Jurkat, Clone E6-1 (cell line): Measurements from ENCODE around the gene COMT.

Source experiments
- DNase-seq: peaks from one replicate; pipeline ENCODE4 v3.0.0-alpha.2; 2011; ENCODE audit warnings: low read depth, low spot score
- H3K4me3 ChIP-seq: 2 replicates; pipeline ENCODE4 v1.5.1; 2011; ENCODE audit warnings: mild to moderate bottlenecking, low read length, control low read depth, moderate library complexity

The COMT gene

GRCh38 chr22:19974935-19975706 lies 33.5 kb downstream of the COMT start:
- DNase-seq = peak; percentile 36

GRCh38 chr22:19975707-19976035 lies 34.1 kb downstream of the COMT start:
- no peak for DNase-seq
- no peak overlapping the region for H3K4me3 ChIP-seq

More at GRCh38 chr22:19974935-19975706, 33.5 kb downstream of the COMT start:
- H3K4me3 ChIP-seq = no peak overlapping the region

DNA sequence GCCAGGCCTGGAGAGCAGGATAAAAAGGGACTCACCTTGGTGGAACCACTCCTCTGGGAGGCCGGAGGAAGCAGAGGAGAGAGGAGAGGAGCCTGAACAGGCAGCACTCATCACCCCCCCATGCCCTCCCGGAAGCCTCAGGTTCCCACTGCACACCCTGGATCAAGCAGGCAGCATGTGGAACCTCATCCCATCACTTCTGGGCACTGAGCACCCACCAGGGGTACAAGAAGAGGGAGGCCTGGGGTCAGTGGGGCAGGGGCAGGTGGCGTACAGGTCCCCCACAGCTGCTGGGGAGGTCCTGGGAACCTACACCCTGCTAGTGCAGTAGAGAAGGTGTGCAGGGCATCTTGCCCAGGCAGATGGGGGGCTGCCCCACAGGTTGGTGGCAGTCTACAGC lies 35.1 kb downstream of the COMT start:
- H3K4me3 ChIP-seq = no peak overlapping the region
- DNase-seq = no peak

DNA sequence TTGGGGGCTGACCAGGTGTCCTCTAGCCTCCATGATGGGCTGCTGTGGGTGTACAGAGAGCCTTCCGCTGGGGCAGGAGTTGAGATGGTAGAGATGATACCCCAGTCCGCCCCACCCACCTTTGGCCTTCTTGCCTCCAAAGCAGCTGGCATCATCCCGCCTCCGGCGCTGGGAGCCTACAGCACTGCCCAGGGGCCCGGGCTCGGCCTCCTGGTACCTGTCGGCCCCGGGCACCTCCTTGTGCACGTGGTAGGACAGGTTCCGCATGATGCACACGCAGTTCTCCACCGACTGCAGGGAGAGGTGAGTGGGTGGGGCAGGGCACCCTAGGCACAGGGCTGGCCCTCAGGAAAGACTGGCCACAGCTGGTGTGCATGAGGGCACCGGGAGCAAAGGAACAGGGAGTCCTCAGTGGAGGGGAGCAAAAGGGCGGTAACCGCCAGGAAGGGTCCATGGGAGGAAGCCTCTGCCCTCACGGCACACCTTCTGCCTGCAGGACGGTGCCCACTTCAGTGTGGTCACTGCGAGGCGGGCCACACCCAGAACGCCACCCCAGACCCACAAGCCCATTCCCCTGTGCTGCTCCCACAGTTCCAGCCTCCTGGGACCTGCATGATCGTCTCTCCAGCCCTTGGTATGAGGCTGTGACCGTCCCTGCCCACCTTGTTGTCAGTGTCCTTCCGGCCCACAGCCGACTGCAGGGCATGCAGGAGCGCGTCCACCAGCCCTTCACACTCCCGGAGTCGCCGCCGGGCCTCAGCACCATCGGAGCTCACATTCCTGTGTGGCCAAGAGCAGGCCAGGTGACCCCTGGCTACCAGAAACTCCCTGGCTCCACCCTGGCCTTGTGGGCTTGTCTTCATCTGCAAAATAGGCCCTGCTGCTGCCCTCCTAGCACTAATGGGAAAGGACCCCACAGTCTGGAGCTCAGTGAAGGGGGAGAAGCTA lies 36.0 kb downstream of the COMT start:
- no peak overlapping the region for H3K4me3 ChIP-seq
- no peak for DNase-seq

- no peak for DNase-seq
- H3K4me3 ChIP-seq = no peak overlapping the region
These were observed 37.2 kb downstream of the COMT start for GRCh38 chr22:19978748-19979147.

DNA sequence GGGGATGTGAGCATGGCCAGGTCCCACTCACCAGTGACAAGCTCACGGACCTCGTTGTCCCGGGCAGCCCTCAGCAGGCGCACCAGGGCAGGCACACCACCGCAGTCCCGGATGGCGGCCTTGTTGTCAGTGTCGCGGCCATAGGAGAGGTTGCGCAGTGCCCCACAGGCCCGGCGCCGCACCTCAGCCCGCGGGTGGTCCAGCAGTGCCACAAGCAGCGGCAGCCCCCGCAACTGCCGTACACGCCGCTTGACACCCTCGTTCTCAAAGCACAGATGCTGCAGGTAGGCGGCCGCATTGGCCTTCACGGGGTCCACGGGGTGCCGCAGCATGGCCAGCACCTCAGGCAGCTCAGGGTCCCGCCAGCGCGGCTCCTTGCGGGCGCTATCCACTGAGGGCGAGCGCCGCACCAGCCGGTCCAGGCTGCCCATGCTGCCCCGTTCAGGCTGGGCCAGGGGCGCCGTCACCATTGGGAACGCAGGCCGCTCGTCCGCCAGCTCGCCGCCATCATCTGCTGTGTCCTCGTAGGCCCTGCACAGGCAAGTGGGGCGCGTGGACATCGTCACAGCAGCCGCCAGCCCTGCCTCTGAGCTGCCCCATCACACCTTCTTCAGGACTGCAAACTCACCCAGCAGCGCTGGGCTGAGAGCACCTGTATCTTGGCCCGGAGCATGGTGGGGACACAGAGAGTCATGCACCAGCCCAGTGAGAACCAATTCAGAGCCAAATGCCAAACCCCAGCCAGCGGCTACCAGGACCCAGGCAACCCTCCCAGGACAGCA lies 38.3 kb downstream of the COMT start:
- no peak for DNase-seq

DNA sequence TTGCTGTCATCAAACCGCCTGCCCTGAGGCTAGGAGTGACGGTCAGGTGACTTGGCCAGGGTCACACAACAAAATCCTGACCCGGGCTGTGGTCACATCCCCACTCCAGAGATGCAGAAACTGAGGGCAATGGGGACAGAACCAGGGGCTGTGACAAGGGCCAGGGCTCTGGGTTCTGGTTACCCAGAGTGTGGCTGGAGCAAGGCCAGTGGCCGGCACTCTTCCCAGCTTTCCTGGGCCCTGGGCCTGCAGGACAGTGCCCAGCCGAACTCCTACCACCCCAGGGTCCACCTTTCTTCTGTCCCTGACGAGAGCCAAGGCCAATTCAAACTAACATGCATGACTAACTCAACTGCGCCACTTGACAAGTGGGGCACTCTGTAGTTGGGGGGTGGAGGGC lies 39.2 kb downstream of the COMT start:
- no peak for DNase-seq
- no peak overlapping the region for H3K4me3 ChIP-seq

More for the DNA sequence above, 38.3 kb downstream of the COMT start:
- H3K4me3 ChIP-seq = no peak overlapping the region

DNA sequence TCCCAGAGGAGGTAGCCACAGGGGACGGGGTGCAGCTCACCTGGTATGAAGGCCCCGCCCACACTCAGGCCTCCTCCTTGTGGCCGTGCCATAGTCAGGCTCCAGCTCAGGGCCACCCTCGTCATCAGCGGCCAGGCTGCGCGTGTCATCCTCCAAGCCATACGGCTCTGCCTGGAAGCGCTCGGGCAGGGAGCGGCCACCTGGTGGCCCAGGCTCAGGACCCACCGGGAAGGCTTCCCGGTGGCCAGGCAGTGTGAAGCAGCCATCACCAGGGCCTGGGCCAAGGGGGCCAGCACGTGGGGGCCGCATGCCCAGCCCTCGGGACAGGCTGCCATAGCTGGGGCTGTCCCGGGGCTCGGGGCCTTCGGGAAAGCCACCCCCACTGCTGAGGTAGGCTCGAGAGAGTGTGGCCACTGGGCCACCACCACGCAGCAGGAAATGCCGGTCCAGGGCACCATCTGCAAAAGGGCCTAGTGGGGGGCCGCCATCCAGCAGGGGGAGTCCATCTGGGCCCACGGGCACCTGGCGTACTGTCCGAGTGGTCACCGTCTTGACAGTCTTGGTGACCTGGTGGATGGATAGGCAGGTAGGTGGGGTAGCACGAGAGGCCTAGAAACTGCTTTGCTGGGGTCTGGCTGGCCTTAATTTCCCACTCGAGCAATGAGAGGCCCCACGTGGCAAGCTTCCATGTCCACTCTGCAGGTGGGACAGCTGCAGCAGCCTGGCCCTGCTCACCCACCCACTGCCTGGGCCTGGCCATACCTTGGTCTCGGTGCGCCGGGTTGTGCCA lies 39.8 kb downstream of the COMT start:
- no peak for DNase-seq

GRCh38 chr22:19981961-19982920 lies 40.7 kb downstream of the COMT start:
- no peak for DNase-seq
- no peak overlapping the region for H3K4me3 ChIP-seq

More for the DNA sequence above, 39.8 kb downstream of the COMT start:
- no peak overlapping the region for H3K4me3 ChIP-seq

GRCh38 chr22:19982991-19983578 lies 41.5 kb downstream of the COMT start:
- H3K4me3 ChIP-seq = no peak overlapping the region
- DNase-seq = no peak

GRCh38 chr22:19983741-19984140 lies 42.2 kb downstream of the COMT start:
- H3K4me3 ChIP-seq = no peak overlapping the region
- DNase-seq = no peak

GRCh38 chr22:19984201-19984753 lies 42.7 kb downstream of the COMT start:
- H3K4me3 ChIP-seq = no peak overlapping the region
- no peak for DNase-seq

- H3K4me3 ChIP-seq = no peak overlapping the region
- no peak for DNase-seq
These were observed 43.6 kb downstream of the COMT start for GRCh38 chr22:19984851-19985811.

GRCh38 chr22:19986011-19986409 lies 44.4 kb downstream of the COMT start:
- DNase-seq = no peak
- no peak overlapping the region for H3K4me3 ChIP-seq

- no peak for DNase-seq
- peak overlapping the region; percentile 55 for H3K4me3 ChIP-seq
These were observed 45.1 kb downstream of the COMT start for GRCh38 chr22:19986410-19987341.
